Measurements from ENCODE around the gene SVIL.
A peak's percentile ranks its signal among the peaks of the same experiment; 100 is the strongest.

GRCh38 chr10:29465384-29465783 lies 169.4 kb downstream of the SVIL start:
- peak in 2 of 3 experiments; percentile 33 to 44 for TF ChIP-seq CTCF (optimal IDR thresholded peaks at IDR 0.05 in 1 of 3, IDR thresholded peaks at IDR 0.05 in 1 of 3, conservative IDR thresholded peaks at IDR 0.05 in 1 of 3; ENCODE audit: extremely low read depth in 1 of 3, insufficient read depth in 2 of 3, low read length in 3 of 3)
- no peak for TF ChIP-seq EZH2 (IDR thresholded peaks at IDR 0.05; ENCODE audit: low read length)

Measured in keratinocyte (primary cell).